Measurements from ENCODE around the gene PCK2. TPM values are rescaled to one million over a fixed set of nuclear protein-coding genes. Genes with fewer than 3 reads are reported as not detected.

The PCK2 gene
- polyA plus RNA-seq, 2 of the 4 experiments (the other 2 are of a cell fraction): 16.9 to 60.2 TPM

DNA sequence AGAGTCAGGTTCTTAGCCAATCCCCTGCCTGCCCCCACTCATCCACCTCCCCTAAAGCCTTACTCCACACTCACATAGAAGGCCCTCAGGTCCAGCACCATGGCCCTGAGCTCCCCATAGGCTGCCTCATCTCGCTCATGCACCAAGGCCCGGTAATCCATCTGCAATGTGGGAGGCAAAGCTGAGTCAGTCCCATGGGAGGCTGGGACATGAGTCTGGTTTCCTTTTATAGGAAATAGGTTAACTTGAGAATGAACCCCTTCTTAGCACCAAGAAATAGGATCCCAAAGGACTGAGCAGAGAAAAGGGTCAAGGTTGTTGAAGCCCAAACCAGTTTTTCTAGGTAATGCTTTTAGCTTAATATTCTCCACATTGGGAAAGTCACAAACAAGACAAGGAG is 49.4 kb downstream of the PCK2 start:
- WGBS (ENCODE audit: missing lambda C conversion rate): 95% methylated on average over 2 of the region's 2 CpGs
- POLR2A ChIA-PET: no interaction called here
- no peaks in the 10 kb centered on the region for H3K9me3 ChIP-seq
- no peak overlapping the region for H3K4me2 ChIP-seq
- H3K4me1 ChIP-seq: peaks cover 31% of the 10 kb centered on the region
- no peak for ATAC-seq
- DNase-seq (ENCODE audit: low read depth in 1 of 2, low spot score in 1 of 2): no peak
- CTCF ChIA-PET: interaction anchor here (1.1 to 12.6 kb wide), 3 partner anchors 8 to 19 kb away, joined by 3 to 168 read pairs (median 3); partner anchors contain the start of genes IRF9 and PSME1
- FAIRE-seq: no peak
- H3K27ac ChIP-seq: no peak overlapping the region
- H3K4me3 ChIP-seq: no peak overlapping the region
- no peak for TF ChIP-seq JUNB (IDR thresholded peaks at IDR 0.05)
- TF ChIP-seq TP53 (CRISPR knock-in tag; IDR thresholded peaks at IDR 0.05): no peak
- TF ChIP-seq, protein P1, sequence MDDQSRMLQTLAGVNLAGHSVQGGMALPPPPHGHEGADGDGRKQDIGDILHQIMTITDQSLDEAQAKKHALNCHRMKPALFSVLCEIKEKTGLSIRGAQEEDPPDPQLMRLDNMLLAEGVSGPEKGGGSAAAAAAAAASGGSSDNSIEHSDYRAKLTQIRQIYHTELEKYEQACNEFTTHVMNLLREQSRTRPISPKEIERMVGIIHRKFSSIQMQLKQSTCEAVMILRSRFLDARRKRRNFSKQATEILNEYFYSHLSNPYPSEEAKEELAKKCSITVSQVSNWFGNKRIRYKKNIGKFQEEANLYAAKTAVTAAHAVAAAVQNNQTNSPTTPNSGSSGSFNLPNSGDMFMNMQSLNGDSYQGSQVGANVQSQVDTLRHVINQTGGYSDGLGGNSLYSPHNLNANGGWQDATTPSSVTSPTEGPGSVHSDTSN (IDR thresholded peaks at IDR 0.05): no peak

DNA sequence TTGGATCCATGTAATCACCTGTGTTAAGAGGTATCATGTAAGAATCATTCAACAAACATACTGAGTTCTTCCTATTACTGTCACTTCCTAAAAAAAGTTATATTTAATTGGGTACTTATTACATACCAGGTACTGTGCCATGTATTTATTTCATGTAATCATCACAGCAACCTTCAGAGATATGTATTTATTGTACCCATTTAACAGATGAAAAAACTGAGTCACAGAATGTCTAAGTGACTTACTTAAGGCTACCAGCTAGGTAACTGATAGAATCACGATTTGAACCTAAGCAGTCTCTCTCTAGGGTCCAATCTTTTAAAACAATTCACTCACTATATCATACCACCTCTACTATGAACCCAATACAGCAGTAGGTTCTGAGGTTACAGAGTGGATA is 50.3 kb downstream of the PCK2 start:
- H3K4me1 ChIP-seq: peaks cover 24% of the 10 kb centered on the region
- H3K4me3 ChIP-seq: no peak overlapping the region
- DNase-seq (ENCODE audit: low read depth in 1 of 2, low spot score in 1 of 2): no peak
- no peak overlapping the region for H3K4me2 ChIP-seq
- ATAC-seq: no peak
- ChIA-PET CTCF (interaction anchor here (0.8 to 12.6 kb wide), 5 partner anchors 9 to 36 kb away, joined by 3 to 168 read pairs (median 3); partner anchors contain the start of genes DCAF11, IRF9, NRL and PSME1), POLR2A (no interaction called here)
- TF ChIP-seq, protein P2, sequence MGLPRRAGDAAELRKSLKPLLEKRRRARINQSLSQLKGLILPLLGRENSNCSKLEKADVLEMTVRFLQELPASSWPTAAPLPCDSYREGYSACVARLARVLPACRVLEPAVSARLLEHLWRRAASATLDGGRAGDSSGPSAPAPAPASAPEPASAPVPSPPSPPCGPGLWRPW (IDR thresholded peaks at IDR 0.05): no peak
- no peak for TF ChIP-seq FOXS1 (CRISPR knock-in tag; IDR thresholded peaks at IDR 0.05)
- TF ChIP-seq HDAC2 (IDR thresholded peaks at IDR 0.05): 0 out of 2 replicates have a peak, but pooled peaks have one; percentile 49
- TF ChIP-seq KDM1A (IDR thresholded peaks at IDR 0.05; ENCODE audit: low read depth): peak; percentile 67; the same call in 1 of the 2 replicates
- H3K27ac ChIP-seq: no peak overlapping the region
- 14% methylated on average over 1 of the region's 1 CpG for WGBS (ENCODE audit: missing lambda C conversion rate)
- H3K9me3 ChIP-seq: no peaks in the 10 kb centered on the region
- FAIRE-seq: no peak

DNA sequence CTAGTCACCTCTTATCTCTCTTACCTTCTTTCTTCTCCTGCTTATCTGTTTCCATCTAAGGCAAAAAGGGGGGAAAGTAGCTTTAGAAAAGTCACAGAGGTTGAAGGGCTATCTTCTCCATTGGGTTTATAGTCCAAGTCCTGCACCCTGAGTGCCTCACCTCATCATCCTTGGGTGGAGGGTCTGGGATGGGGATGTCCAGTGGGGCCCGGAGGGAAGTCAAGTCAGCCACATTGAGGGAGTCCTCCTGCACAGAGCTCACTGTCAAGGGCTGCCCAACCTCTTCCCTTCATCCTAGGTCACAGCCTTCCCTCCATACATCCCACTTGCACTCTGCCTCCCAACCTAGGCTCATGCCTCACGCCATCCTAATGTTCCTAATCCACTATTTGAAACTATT is 51.1 kb downstream of the PCK2 start:
- H3K4me2 ChIP-seq: peak overlapping the region; percentile 85
- DNase-seq (ENCODE audit: low read depth in 1 of 2, low spot score in 1 of 2) (no peak), FAIRE-seq (no peak), ATAC-seq (no peak)
- peak overlapping the region; percentile 91 to 98; a peak in 4 of 6 replicates for H3K27ac ChIP-seq
- WGBS (ENCODE audit: missing lambda C conversion rate): 91% methylated on average over 2 of the region's 2 CpGs
- H3K4me1 ChIP-seq: peaks cover 18% of the 10 kb centered on the region
- POLR2A ChIA-PET: no interaction called here
- peak overlapping the region; percentile 89; the same call in 2 of the 3 replicates for H3K4me3 ChIP-seq
- no peaks in the 10 kb centered on the region for H3K9me3 ChIP-seq
- CTCF ChIA-PET: interaction anchor here (0.6 to 12.6 kb wide), 7 partner anchors 8 to 824 kb away, joined by 3 to 168 read pairs (median 5); partner anchors contain the start of genes DCAF11, IRF9, NRL and PABPN1
- TF ChIP-seq RNF2 (IDR thresholded peaks at IDR 0.05; ENCODE audit: borderline replicate concordance, low read depth) (no peak), RAD21 (conservative IDR thresholded peaks at IDR 0.05 in 1 of 2, IDR thresholded peaks at IDR 0.05 in 1 of 2) (no peak), SREBF2 (IDR thresholded peaks at IDR 0.05) (no peak), RCOR1 (IDR thresholded peaks at IDR 0.05; ENCODE audit: low read depth, low read length) (no peak), ESRRA (IDR thresholded peaks at IDR 0.05; ENCODE audit: borderline replicate concordance, low read length) (no peak), BHLHE40 (IDR thresholded peaks at IDR 0.05; ENCODE audit: low read depth, low read length) (no peak), RFX5 (IDR thresholded peaks at IDR 0.05) (no peak), ZSCAN20 (CRISPR knock-in tag; IDR thresholded peaks at IDR 0.05) (no peak), FOSL2 (IDR thresholded peaks at IDR 0.05) (no peak), FOSL2 (CRISPR knock-in tag; IDR thresholded peaks at IDR 0.05) (no peak), TP53 (CRISPR knock-in tag; IDR thresholded peaks at IDR 0.05) (no peak)
- TF ChIP-seq, protein P3, sequence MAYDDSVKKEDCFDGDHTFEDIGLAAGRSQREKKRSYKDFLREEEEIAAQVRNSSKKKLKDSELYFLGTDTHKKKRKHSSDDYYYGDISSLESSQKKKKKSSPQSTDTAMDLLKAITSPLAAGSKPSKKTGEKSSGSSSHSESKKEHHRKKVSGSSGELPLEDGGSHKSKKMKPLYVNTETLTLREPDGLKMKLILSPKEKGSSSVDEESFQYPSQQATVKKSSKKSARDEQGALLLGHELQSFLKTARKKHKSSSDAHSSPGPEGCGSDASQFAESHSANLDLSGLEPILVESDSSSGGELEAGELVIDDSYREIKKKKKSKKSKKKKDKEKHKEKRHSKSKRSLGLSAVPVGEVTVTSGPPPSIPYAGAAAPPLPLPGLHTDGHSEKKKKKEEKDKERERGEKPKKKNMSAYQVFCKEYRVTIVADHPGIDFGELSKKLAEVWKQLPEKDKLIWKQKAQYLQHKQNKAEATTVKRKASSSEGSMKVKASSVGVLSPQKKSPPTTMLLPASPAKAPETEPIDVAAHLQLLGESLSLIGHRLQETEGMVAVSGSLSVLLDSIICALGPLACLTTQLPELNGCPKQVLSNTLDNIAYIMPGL (CRISPR knock-in tag; IDR thresholded peaks at IDR 0.05; ENCODE audit: borderline replicate concordance): no peak
- TF ChIP-seq, protein P4, sequence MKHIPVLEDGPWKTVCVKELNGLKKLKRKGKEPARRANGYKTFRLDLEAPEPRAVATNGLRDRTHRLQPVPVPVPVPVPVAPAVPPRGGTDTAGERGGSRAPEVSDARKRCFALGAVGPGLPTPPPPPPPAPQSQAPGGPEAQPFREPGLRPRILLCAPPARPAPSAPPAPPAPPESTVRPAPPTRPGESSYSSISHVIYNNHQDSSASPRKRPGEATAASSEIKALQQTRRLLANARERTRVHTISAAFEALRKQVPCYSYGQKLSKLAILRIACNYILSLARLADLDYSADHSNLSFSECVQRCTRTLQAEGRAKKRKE (CRISPR knock-in tag; IDR thresholded peaks at IDR 0.05; ENCODE audit: low read depth): no peak
- TF ChIP-seq, protein P5, sequence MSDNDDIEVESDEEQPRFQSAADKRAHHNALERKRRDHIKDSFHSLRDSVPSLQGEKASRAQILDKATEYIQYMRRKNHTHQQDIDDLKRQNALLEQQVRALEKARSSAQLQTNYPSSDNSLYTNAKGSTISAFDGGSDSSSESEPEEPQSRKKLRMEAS (IDR thresholded peaks at IDR 0.05): no peak

Measured in A549 (cell line).